ENCODE measurements around the gene ADD3.

The ADD3 gene

DNA sequence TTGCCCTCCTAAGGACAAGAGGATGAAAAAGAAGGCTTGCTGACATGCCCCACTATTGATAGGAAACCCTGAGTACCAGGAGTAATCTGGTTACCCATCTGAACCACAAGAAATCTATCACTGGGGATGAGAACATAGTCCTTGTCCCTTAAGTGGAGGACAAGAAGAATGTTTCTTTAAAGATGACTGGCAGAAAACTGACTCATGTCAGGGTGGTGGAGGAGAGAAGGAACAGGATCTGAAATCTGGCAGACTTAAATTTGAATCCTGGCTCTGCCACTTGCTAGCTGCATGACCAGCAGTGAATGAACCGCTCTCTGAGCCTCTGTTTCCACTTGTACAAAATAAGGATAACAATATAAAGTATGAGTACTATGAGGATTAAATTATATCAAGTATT lies 45.5 kb upstream of the ADD3 start:
- TF ChIP-seq, protein P1, sequence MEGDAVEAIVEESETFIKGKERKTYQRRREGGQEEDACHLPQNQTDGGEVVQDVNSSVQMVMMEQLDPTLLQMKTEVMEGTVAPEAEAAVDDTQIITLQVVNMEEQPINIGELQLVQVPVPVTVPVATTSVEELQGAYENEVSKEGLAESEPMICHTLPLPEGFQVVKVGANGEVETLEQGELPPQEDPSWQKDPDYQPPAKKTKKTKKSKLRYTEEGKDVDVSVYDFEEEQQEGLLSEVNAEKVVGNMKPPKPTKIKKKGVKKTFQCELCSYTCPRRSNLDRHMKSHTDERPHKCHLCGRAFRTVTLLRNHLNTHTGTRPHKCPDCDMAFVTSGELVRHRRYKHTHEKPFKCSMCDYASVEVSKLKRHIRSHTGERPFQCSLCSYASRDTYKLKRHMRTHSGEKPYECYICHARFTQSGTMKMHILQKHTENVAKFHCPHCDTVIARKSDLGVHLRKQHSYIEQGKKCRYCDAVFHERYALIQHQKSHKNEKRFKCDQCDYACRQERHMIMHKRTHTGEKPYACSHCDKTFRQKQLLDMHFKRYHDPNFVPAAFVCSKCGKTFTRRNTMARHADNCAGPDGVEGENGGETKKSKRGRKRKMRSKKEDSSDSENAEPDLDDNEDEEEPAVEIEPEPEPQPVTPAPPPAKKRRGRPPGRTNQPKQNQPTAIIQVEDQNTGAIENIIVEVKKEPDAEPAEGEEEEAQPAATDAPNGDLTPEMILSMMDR (IDR thresholded peaks at IDR 0.05; ENCODE audit: low read depth, low read length) = no peak
- no peaks in the 10 kb centered on the region for H3K9me3 ChIP-seq (ENCODE audit: severe bottlenecking)
- DNase-seq = no peak
- H3K36me3 ChIP-seq = no peaks in the 10 kb centered on the region
- no peaks in the 10 kb centered on the region for H3K27me3 ChIP-seq (ENCODE audit: insufficient read depth, low read depth, severe bottlenecking)
- no peak overlapping the region for H3K4me3 ChIP-seq (ENCODE audit: low read depth, low read length)
- H3K27ac ChIP-seq = peak overlapping the region; percentile 66

DNA sequence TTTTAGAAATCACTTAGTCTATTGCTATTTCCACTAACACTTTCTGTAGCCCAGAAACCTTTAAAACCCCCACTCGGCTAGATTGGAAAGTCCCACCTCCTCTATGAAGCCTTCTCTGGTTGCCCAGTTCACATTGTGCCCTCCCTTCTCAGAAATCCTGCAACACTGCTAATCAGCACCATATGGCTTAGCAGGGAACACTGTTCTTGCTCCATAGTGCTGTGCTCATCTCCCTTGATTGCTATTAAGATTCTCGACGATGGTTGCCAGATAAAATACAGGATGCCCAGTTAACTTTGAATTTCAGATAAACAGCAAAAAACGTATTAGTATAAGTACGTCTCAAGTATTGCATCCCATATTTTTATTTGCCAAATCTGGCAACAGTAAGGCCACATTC lies 44.3 kb upstream of the ADD3 start:
- H3K9me3 ChIP-seq (ENCODE audit: severe bottlenecking) = no peaks in the 10 kb centered on the region
- TF ChIP-seq, protein P1 (IDR thresholded peaks at IDR 0.05; ENCODE audit: low read depth, low read length) = no peak
- no peaks in the 10 kb centered on the region for H3K36me3 ChIP-seq
- peak; percentile 41 for DNase-seq
- H3K4me3 ChIP-seq (ENCODE audit: low read depth, low read length) = no peak overlapping the region
- no peaks in the 10 kb centered on the region for H3K27me3 ChIP-seq (ENCODE audit: insufficient read depth, low read depth, severe bottlenecking)
- no peak overlapping the region for H3K27ac ChIP-seq

DNA sequence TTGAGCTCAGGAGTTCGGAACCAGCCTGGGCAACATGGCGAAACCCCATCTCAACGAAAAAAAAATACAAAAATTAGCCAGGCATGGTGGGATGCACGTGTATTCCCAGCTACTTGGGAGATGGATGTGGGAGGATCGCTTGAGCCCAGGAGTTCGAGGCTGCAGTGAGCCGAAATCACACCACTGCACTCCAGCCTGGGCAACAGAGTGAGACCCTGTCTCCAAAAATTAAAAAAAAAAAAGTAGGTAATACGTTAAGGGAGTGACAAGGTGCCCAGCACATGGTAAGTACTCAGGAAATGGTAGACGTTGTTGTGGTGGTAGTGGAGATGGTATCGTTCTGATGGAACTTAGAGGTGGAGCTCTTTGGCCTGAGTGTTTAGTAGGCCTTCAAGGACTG lies 43.5 kb upstream of the ADD3 start:
- H3K27ac ChIP-seq = no peak overlapping the region
- TF ChIP-seq, protein P1 (IDR thresholded peaks at IDR 0.05; ENCODE audit: low read depth, low read length) = no peak
- no peaks in the 10 kb centered on the region for H3K36me3 ChIP-seq
- H3K27me3 ChIP-seq (ENCODE audit: insufficient read depth, low read depth, severe bottlenecking) = no peaks in the 10 kb centered on the region
- DNase-seq = no peak
- H3K9me3 ChIP-seq (ENCODE audit: severe bottlenecking) = no peaks in the 10 kb centered on the region
- no peak overlapping the region for H3K4me3 ChIP-seq (ENCODE audit: low read depth, low read length)

DNA sequence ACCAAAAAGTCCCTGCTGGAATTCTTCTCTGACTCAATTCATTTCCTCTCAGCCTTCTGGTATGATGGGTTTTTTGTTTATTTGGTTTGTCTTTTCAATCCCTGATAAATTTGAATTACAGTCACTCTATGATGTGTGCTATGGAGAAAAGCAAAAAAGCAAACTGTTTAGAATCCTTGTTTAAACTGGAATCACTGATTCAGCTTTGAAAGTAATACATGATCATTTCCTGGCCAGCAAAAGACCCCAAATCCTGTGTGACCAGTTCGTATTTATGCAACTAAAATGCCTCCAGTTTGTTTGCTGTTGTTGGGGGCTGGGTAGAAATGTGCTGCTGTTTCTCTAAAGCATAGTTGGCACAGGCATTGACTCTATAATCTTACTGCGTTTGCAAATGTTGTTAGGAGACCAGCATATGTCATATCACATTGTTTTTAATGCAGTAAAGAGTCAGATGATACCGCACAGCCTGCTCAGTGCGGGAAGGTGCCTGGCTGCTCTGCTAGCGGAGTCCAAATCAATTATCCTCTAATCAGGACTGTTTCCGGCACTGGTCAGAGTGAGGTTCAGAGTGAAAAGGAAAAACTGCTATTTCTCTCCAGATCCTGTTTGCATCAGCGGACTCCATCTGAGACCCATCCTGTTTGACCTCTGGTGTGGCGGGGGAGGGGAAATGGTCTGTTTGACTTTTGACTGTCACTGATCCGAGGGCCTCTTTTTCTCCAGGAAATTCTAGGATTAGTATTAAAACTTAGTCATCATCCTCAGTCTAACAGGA lies 40.6 kb upstream of the ADD3 start:
- DNase-seq = peak; percentile 29
- no peaks in the 10 kb centered on the region for H3K36me3 ChIP-seq
- H3K9me3 ChIP-seq (ENCODE audit: severe bottlenecking) = no peaks in the 10 kb centered on the region
- no peak overlapping the region for H3K4me3 ChIP-seq (ENCODE audit: low read depth, low read length)
- TF ChIP-seq, protein P1 (IDR thresholded peaks at IDR 0.05; ENCODE audit: low read depth, low read length) = no peak
- H3K27ac ChIP-seq = peak overlapping the region; percentile 0
- no peaks in the 10 kb centered on the region for H3K27me3 ChIP-seq (ENCODE audit: insufficient read depth, low read depth, severe bottlenecking)

DNA sequence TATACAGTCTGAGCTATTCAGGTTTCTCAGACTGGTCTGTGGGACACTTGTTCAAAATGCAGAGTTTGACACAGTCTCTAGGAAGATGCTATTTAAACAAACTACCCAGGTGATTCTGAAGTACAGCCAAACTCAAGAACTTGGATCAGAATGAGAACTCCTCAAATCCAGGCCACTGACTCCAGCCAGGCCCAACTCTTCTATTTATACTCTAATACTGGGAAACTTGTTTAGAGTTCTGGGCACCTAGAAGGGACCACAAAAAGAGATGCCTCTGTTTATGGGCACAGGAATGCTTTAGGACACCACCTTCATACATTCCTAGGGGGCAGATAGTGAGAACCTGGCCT lies 40.1 kb upstream of the ADD3 start:
- Histone ChIP-seq H3K4me3 (ENCODE audit: low read depth, low read length) (no peak overlapping the region), H3K36me3 (no peaks in the 10 kb centered on the region), H3K27ac (no peak overlapping the region), H3K9me3 (ENCODE audit: severe bottlenecking) (no peaks in the 10 kb centered on the region), H3K27me3 (ENCODE audit: insufficient read depth, low read depth, severe bottlenecking) (no peaks in the 10 kb centered on the region)
- TF ChIP-seq, protein P1 (IDR thresholded peaks at IDR 0.05; ENCODE audit: low read depth, low read length) = no peak
- no peak for DNase-seq
